Tibial artery (tissue), 4 donors: ENCODE results near the gene KAT6B.
A peak's percentile ranks its signal among the peaks of the same experiment; 100 is the strongest.

Source experiments
- DNase-seq, 2 donors: peaks; one replicate each; pipeline ENCODE4 v3.0.0-alpha.2; 2019
- H3K27ac ChIP-seq, 2 donors: fragments of 200-600 bp; sonication (generic) in 1 of 2; 1 replicate in 1 of 2; 2 replicates in 1 of 2; pipeline ENCODE4 v1.5.1; 2018 to 2019; ENCODE audit warnings: mild to moderate bottlenecking in 1 of 2
- H3K27me3 ChIP-seq, 2 donors: fragments of 200-600 bp; sonication (generic) in 1 of 2; one replicate each; pipeline versions ENCODE4 v1.5.1 to v1.6.0; 2016 to 2019
- H3K36me3 ChIP-seq, 3 donors: fragments of 200-600 bp; sonication (generic) in 2 of 3; one replicate each; pipeline ENCODE4 v1.5.1; 2016 to 2019; ENCODE audit warnings: mild to moderate bottlenecking in 2 of 3
- H3K4me1 ChIP-seq, 4 donors: fragments of 200-600 bp; sonication (generic) in 2 of 4; 1 replicate in 3 of 4; 2 replicates in 1 of 4; pipeline ENCODE4 v1.5.1; 2016 to 2019
- H3K4me3 ChIP-seq, 2 donors: fragments of 200-600 bp; sonication (generic) in 1 of 2; 1 replicate in 1 of 2; 2 replicates in 1 of 2; pipeline ENCODE4 v1.5.1; 2018 to 2019; ENCODE audit warnings: mild to moderate bottlenecking in 2 of 2
- H3K9me3 ChIP-seq, 3 donors: fragments of 200-600 bp; sonication (generic) in 1 of 3; one replicate each; pipeline ENCODE4 v1.5.1; 2016 to 2019
- intact Hi-C: fragments of 100-400 bp; cut with DNase I; formaldehyde crosslinking; loops from one replicate; pipeline ENCODE4 v1.15.0; 2023; ENCODE audit warnings: low total_unique reads
- TF ChIP-seq, protein P1 (sequence below), 2 experiments: fragments of 200-600 bp in 1 of 2; fragments of 450-650 bp in 1 of 2; IDR thresholded peaks; one replicate each; pipeline ENCODE4 v1.5.1; 2017 to 2019; ENCODE audit warnings: antibody characterized with exemption in 2 of 2, mild to moderate bottlenecking in 1 of 2, moderate library complexity in 1 of 2

The KAT6B gene

DNA sequence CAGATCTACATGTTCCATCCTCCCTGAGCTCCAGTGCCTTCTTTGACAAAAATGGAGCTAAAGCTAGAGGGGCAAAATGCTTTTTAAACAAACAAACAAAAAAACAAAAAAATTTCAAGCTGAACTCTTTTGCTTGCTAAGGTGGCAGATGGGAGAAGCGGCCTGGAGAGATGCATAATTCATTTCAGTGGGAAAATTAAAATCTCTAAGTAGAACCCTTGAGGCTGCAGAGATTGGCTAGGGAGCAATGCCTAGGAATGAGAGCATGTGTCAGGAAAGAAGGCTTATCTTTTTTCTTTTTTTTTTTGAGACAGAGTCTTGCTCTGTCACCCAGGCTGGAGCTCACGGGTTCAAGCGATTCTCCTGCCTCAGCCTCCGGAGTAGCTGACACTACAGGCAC is 238.7 kb downstream of the KAT6B start:
- Histone ChIP-seq H3K36me3 (no peaks in the 10 kb centered on the region), H3K9me3 (no peaks in the 10 kb centered on the region), H3K27ac (peak overlapping the region in 1 of 2 donors; percentile 14), H3K4me3 (no peak overlapping the region), H3K4me1 (peaks cover 0 to 11% (median 5%) of the 10 kb centered on the region in 4 donors), H3K27me3 (no peaks in the 10 kb centered on the region)
- intact Hi-C loops: no loop called here
- TF ChIP-seq, protein P1, sequence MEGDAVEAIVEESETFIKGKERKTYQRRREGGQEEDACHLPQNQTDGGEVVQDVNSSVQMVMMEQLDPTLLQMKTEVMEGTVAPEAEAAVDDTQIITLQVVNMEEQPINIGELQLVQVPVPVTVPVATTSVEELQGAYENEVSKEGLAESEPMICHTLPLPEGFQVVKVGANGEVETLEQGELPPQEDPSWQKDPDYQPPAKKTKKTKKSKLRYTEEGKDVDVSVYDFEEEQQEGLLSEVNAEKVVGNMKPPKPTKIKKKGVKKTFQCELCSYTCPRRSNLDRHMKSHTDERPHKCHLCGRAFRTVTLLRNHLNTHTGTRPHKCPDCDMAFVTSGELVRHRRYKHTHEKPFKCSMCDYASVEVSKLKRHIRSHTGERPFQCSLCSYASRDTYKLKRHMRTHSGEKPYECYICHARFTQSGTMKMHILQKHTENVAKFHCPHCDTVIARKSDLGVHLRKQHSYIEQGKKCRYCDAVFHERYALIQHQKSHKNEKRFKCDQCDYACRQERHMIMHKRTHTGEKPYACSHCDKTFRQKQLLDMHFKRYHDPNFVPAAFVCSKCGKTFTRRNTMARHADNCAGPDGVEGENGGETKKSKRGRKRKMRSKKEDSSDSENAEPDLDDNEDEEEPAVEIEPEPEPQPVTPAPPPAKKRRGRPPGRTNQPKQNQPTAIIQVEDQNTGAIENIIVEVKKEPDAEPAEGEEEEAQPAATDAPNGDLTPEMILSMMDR (IDR thresholded peaks at IDR 0.05): no peak
- DNase-seq: no peak

DNA sequence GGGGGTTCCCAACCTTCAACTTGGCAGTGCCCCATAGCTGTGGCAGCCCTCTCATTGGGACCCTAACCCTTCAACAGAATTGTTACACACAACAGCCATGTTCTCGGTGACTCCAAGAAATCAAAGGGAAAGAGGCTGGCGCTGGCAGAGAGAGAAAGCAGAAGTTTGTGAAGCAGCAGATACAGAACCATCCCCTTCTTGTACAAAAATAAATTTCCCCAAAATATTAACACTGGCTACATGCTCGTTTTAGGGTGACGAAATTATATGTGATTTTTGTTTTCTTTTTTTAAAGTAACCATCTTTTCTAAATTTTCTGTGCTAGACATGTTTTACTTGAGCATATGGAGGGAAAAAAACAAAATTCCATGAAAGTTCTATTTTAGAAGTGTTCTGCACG is 239.9 kb downstream of the KAT6B start:
- intact Hi-C loops: no loop called here
- H3K36me3 ChIP-seq: no peaks in the 10 kb centered on the region
- no peak overlapping the region for H3K4me3 ChIP-seq
- no peaks in the 10 kb centered on the region for H3K27me3 ChIP-seq
- H3K9me3 ChIP-seq: no peaks in the 10 kb centered on the region
- TF ChIP-seq, protein P1 (IDR thresholded peaks at IDR 0.05): no peak
- H3K4me1 ChIP-seq: peaks cover 0 to 15% (median 5%) of the 10 kb centered on the region in 4 donors
- H3K27ac ChIP-seq: no peak overlapping the region
- no peak for DNase-seq

DNA sequence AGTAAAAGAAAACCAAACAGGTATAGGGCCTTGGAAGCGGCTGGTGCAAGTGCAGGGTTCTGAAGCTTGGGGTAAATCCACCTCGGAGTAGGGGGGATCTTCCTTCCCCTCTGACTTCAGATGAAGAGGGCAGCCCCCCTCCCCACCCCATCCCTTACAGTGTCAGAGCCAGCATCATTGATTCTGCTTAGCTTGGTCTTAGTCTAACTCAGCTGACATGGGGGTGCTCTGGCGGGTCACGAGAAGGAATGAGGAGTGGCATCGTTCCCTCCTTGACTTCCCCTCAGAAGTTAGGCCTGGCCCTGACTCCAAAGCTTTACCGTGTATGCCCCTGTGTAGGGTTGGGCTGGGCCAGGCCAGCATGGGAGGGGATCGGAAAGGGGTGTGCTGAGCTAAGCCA is 240.9 kb downstream of the KAT6B start:
- Histone ChIP-seq H3K27ac (no peak overlapping the region), H3K4me3 (no peak overlapping the region), H3K36me3 (no peaks in the 10 kb centered on the region), H3K4me1 (peaks cover 0 to 16% (median 5%) of the 10 kb centered on the region in 4 donors), H3K9me3 (no peaks in the 10 kb centered on the region), H3K27me3 (no peaks in the 10 kb centered on the region)
- intact Hi-C loops: no loop called here
- no peak for DNase-seq
- TF ChIP-seq, protein P1 (IDR thresholded peaks at IDR 0.05): no peak

DNA sequence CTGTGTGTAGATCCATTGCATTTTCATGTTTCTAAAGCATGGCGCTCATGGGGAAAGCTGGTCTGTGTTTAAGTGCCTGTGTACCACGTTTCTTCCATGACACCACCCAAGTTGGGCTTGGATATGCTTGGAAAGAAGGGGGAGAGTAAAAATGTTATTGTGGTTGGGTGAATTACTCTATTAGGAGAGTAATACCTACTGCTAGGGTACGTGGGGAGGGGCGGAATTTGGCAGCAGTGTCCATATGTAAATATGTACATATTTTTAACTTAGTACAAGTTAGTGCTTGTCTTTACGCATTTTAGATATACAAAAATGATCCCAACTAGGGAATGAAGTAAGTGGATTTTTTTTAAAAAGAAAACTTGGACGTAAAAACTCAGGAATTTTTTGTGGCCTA is 242.1 kb downstream of the KAT6B start:
- Histone ChIP-seq H3K27me3 (no peaks in the 10 kb centered on the region), H3K36me3 (no peaks in the 10 kb centered on the region), H3K4me3 (no peak overlapping the region), H3K9me3 (no peaks in the 10 kb centered on the region), H3K27ac (no peak overlapping the region), H3K4me1 (peaks cover 0 to 16% (median 5%) of the 10 kb centered on the region in 4 donors)
- TF ChIP-seq, protein P1 (IDR thresholded peaks at IDR 0.05): no peak
- DNase-seq: no peak
- intact Hi-C loops: no loop called here

DNA sequence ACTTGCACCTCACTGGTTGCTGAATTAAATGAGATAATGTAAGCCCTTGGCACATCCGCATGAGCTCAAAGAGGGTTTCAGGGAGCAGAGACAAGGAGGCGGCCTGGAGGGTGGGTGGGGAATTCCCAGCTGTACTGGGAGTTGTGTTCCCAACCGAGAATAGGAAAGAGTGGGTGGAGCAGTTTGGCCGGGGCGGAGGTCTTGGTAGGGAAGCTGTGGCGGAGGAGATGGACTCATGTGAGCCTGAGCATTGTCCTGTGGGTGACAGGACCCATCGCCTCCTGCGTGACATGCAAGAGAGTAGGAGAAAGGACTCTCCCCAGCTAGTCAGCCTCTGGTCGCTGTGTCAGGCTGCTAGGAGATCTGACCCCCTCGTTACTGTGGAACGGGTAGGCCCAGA is 244.1 kb downstream of the KAT6B start:
- no peaks in the 10 kb centered on the region for H3K27me3 ChIP-seq
- DNase-seq: no peak
- H3K4me1 ChIP-seq: peaks cover 0 to 9% (median under 1%) of the 10 kb centered on the region in 4 donors
- no peak overlapping the region for H3K27ac ChIP-seq
- TF ChIP-seq, protein P1 (IDR thresholded peaks at IDR 0.05): no peak
- H3K4me3 ChIP-seq: no peak overlapping the region
- intact Hi-C loops: no loop called here
- no peaks in the 10 kb centered on the region for H3K9me3 ChIP-seq
- H3K36me3 ChIP-seq: no peaks in the 10 kb centered on the region

DNA sequence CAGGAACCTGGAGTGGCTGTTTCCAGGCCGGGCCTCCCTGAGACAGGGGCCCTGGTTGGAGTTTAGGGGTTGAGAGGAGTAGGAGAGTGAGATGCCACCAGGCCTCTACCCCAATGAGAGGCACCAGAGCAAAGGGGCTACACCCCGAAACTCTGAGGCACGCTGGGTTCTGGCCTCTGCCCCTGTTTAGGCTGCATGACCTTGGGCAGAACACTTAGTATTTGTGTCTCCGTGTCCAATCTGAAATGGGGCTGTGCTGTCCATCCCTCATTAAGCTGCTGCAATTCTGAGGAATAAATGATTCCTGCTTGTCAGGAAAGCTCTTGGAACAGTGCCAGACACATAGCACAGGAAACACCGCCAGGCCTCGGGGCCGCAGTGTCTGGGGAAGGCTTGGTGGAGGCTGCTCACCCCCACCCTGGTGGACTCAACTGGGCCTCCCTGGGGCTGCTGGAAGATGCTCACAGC is 244.6 kb downstream of the KAT6B start:
- Histone ChIP-seq H3K4me1 (peaks cover 0 to 9% (median 0%) of the 10 kb centered on the region in 4 donors), H3K9me3 (no peaks in the 10 kb centered on the region), H3K27me3 (no peaks in the 10 kb centered on the region), H3K27ac (no peak overlapping the region), H3K4me3 (no peak overlapping the region), H3K36me3 (no peaks in the 10 kb centered on the region)
- intact Hi-C loops: no loop called here
- no peak for DNase-seq
- TF ChIP-seq, protein P1 (IDR thresholded peaks at IDR 0.05): no peak
